ENCODE measurements around the gene RAB27A.
"Not testable (repeated sequence)": the region's sequence is repeated elsewhere in the genome, so short reads cannot be mapped to it uniquely, and the experiment has no call there.

RAB27A gene

DNA sequence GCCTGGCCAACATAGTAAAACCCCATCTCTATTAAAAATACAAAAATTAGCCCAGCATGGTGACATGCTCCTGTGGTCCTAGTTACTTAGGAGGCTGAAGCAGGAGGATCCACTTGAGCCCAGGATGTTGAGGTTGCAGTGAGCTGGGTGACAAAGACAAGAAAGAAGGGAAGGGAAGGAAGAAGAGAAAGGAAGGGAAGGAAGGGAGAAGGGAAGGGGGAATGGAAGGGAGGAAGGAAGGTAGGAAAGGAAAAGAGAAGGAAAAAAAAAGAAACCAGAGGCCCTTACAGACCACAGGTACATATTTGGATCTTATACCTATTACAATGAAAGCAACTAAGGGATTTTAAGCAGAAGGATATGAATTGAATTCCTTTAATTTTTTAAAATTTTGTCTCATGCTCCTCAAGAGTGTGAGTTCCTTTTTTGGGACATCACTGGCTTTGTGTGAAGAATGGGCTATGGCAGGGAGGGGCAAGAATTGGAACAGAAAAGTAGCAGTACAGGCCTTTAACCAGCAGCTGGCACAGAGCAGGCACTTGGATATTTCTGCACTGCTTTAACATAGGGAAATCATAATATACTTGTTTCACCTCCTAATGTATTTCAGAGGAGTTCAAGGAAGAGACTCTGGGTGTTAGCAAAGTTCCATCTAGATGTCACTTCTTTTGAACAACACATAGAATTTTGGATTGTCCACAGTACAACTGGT, 7.9 kb downstream of the RAB27A start:
- no peak for DNase-seq

- peak; percentile 14 to 26 for DNase-seq
Measured at GRCh38 chr15:55280589-55280988, 9.0 kb downstream of the RAB27A start.

DNA sequence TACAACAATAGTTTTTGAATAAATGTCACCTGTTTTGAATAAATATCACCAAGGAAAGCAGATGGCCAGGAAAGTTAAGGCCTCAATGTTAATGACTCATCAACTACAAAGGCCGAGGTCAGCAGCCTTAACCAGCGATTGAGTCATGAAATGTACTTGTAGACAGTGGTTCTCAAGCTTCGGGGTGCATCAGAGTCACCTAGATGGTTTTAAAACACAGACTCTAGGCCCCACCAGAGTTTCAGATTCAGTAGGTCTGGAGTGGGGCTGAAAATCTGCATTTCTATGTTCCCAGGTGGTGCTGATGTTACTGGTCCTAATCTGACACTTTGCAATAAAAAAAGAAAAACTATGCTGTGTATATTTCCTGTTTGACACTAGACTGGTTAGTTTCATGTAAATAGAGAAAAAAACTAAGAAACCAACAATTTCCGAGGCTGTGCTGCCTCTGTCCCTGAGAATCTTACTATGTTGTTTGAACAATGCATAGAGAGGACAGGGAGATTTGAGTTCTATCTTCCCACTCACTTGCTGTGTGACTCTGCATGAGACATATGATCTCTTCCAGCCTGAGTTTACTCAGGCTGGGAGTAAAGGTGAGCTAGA, 9.8 kb downstream of the RAB27A start:
- DNase-seq, result peak; percentile 42 to 61

- no peak for DNase-seq
Measured at GRCh38 chr15:55279100-55279745, 10.4 kb downstream of the RAB27A start.

- no peak for DNase-seq
Measured at GRCh38 chr15:55277715-55278114, 11.9 kb downstream of the RAB27A start.

DNA sequence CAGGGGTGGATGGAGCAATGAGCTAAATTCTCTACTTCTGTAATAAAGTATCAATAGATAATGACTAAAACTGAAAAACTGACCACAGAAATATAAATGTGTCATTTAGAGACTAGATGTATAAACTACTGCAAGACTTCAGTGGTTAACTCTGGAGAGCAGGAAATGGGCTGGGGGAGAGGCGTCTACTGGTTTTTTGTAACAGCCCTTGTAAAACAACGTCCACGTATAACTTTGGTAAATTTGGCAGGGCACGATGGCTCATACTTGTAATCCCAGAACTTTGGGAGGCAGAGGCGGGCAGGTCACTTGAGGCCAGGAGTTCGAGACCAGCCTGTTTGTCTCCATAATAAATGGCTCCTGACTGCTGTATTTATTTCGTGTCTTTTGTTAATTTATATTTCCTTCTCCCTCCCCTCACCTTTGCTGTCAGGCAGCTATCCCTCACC, 12.5 kb downstream of the RAB27A start:
- peak; percentile 34 to 36 for DNase-seq

DNA sequence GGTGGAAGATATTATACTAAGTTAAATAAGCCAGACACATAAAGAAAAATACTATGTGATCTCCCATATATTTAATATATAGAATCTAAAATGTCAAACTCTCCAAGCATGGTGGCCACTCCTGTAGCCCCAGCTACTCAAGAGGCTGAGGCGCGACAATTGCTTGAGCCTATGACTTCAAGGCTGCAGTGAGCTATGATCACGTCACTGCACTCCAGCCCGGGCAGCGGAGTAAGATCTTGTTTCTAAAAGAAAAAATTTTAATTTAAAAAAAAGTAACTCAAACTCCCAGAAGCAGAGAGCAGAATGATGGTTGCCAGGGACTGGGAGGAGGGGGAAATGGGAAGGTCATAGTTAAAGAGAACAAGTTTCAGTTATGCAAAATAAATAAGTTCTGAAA, 13.3 kb downstream of the RAB27A start:
- no peak for DNase-seq

- DNase-seq, result no peak
Measured at GRCh38 chr15:55270291-55270690, 19.3 kb downstream of the RAB27A start.

DNA sequence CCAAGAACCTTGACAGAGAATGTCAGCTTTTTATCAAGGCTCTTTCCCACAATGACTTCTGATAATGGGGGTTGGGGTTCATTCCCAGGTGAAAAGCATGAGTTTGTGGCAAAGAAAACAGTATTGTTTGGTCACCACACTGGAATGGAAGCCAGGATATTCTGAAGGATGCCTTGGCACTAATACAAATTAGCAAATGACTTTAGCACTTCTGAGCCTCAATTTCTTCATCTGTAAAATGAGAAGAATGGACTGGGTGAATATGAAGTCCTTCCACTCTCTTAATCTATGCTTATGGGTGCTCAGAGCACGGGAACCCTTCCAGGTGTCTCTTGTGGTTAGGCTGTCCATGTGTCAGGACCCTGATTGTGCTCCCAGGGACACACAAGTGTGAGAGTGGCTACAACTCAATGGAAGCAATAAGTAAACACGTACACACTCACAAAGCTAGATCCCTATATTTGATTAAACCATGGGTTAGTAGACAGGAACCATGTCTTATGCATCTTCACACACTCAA, 21.4 kb downstream of the RAB27A start:
- no peak for DNase-seq

DNA sequence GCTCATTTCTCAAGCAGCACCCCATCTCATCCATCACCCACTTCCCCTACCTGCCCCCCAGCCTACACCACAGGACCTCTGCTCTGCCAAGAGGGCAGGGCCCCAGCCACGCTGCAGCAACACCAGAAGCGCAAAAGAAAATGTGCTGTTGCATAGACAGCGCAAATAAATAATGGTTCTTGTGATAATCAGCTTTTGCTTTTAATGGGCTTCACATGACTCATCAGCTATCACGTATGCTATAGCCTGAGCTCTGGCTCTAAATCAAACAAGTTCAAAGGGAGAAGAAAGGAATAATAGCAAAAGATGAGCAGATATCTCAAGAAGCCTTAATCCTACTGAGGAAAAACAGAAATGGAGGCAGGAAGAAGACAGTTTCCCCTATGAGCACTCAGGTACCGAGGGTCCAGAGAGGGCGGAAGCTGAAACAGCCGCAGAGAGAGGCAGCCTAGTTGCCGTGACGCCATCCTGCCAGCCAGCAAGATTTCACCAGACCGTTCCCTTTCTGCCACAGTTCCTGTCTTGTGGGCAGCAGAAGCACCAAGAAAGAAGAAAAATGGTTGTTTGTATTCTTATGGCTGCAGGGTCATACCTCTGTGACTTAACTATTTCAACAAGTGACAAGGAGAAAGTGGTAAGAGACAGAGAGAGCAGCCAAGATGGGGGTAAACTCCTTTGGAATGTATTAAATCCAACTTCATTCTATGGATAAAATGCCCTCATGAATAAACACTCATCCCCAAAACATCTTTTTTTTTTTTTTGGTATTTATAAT, 22.0 kb downstream of the RAB27A start:
- peak; percentile 54 to 55 for DNase-seq

DNA sequence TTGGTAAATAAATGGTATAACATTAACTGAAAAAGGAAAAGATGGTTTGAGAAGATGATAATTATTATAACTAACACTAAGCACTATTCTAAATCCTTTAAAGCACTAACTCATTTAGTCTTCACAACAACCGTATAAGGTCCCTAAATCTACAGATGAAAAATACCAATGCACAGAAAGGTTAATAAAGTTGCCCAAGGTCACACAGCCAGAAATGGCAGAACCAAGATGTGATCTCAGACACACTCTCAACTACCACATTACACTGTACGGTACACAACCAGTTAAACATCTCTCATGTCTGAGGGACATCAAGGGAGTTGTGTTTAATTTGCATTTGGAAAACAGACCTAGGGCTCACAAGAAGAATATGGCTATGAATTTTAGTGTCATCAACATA, 23.1 kb downstream of the RAB27A start:
- no peak for DNase-seq

- no peak for DNase-seq
Measured at GRCh38 chr15:55260562-55261131, 29.0 kb downstream of the RAB27A start.

DNA sequence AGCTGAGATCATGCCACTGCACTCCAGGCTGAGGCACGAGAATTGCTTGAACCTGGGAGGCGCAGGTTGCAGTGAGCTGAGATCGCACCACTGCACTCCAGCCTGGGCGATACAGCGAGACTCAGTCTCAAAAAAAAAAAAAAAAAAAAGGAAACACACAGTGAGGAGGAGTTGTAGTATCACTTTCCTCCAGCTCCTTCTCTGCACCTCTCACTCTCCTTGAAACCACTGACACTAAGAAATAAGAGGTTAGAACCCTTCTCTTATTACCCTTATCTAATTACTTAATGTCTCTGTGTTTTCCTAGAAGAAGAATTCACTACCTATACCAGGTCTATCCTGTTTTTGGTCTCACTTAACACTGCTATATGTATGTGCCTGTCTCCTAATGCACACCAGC, 31.7 kb downstream of the RAB27A start:
- DNase-seq, result no peak

DNA sequence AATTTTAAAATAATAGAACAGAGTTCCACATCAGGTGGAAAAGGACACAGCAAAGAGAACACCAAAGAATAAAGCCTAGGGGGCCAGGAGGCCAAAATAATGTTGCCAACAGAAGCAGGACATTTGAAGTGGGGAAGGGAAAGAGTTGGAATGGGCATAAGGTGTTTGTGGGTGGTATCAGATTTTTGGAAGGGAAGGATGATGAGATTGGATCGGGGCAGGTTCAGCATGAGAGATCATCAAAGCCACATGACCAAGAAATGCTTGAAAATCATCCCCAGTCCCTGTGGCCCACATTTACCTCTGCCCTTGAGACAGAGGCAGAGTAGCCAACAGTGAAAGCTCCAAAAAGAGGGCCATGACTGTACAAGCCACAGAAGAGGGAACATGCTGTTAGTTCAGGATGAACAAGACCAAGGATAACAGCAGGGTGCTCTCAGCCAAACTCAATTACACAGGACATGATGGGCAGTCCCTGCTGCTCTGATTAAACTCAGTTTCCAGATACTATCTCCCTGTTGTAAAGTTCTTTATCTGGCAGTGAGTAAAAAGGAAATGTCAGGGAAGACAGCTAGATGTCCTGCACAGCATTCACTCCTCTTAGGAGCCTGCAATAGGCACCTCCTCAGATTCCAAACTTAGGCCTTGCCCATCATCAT, 32.5 kb downstream of the RAB27A start:
- DNase-seq, result no peak

DNA sequence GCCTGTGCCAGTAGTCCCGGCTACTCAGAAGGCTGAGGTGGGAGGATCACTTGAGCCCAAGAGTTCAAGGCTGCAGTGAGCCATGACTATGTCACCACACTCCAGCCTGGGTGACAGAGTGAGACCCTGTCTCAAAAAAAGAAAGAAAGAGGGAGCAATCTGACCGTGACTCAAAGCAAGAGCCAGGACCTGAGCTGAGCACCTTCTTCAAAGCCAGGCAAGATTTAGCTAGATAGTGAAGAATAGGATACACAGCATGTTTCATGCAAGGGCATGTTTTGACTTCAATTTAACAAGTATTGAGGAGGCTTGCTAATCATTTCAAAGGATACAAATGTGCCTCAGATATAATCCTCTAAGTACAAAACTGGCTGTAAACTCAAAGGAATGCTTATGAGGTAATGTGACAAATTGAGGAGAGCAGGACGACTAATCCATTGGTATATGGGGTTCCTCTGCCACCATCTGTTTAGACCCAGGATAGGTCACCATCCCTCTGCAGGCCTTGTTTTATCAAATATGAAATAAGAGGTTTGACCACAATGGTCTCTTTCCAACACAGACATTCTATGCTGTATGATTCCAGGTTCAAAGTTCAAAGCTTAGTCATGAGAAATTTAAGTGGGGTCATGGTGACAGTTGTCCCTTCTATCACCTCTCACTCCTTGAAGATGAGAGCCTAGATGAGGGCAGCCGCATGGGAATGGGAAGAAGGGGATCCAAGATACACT, 33.2 kb downstream of the RAB27A start:
- DNase-seq, result no peak

- no peak for DNase-seq
Measured at GRCh38 chr15:55255714-55256113, 33.9 kb downstream of the RAB27A start.

DNA sequence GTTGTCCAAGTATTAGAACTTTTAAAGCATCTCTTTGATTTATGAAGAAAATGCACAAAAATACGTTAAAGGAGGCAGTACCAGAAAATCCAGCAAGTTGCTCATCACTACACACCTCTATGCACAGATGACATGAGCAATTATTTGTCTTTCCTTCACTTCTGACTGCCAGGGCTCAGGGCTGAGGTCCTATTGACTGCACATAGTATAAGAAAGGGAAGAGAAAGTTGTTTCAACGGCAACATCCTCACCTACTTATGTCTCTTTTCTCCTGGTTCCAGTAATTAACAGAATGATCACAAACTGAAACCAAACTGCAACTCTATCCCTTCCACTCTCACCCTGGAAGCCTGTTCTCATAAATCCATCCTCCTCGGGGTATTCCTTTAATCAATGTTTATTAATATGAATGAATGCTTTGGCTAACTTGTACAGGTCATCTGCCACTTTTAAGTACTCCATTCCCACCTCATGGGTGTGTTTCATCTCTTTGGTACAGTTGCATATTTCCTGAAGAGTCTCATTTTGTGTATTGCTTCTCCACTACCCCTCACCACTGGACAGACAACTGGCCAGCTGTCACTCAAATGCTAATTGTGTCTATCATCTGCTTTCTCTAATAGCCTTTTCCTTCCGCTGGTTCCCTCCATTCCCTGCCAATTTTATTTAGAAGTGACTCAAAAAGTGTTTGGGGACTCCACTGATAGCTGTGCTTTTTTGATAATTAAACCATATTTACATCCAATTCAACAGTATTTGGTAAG, 34.5 kb downstream of the RAB27A start:
- no peak for DNase-seq

DNA sequence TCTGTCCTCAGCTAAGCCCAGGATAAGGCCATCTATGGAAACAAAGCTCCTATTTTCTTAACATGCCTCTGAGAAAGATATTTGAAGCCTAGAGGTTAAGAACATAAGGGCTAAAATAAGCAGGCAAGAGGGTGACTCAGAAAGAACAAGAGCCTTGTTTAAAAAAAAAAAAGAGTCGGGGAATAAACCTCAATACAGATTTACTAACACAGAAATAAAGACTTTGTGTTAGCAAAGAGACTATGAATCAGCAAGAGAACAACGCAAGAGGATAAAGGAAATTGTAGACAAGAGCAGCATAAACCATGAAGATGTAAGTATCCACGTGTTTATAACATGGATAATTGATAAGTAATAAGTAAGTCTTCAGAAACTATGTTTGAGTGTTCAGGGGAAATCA, 36.0 kb downstream of the RAB27A start:
- DNase-seq, result no peak

GRCh38 chr15:55252201-55252600, 37.4 kb downstream of the RAB27A start:
- DNase-seq, result not testable (repeated sequence)

GRCh38 chr15:55250941-55251340, 38.7 kb downstream of the RAB27A start:
- no peak for DNase-seq

GRCh38 chr15:55250392-55250791, 39.2 kb downstream of the RAB27A start:
- DNase-seq, result no peak
